Fibroblast of the conjunctiva (primary cell): Measurements from ENCODE around the gene ZNF655.
"Not testable (repeated sequence)": the region's sequence is repeated elsewhere in the genome, so short reads cannot be mapped to it uniquely, and the experiment has no call there.

Experiments used
- DNase-seq: peaks from one replicate; pipeline ENCODE4 v3.0.0-alpha.2; 2010; ENCODE audit warnings: low read depth

Gene ZNF655

GRCh38 chr7:99558306-99559174, at the start of gene ZNF655:
Gene ZNF655, plus strand, starts transcription at chr7:99558642. Its CDS starts 1,918 bp downstream, at chr7:99560560.
- peak; percentile 67 for DNase-seq

GRCh38 chr7:99514050-99514449, 44.4 kb upstream of the ZNF655 start:
- no peak for DNase-seq

GRCh38 chr7:99521399-99521798, 37.0 kb upstream of the ZNF655 start:
- no peak for DNase-seq

- no peak for DNase-seq
Measured at GRCh38 chr7:99525713-99526440, 32.6 kb upstream of the ZNF655 start.

- DNase-seq = no peak
Measured at GRCh38 chr7:99531354-99531765, 27.1 kb upstream of the ZNF655 start.

- DNase-seq = no peak
Measured at GRCh38 chr7:99535667-99536066, 22.8 kb upstream of the ZNF655 start.

GRCh38 chr7:99539213-99539811, 19.1 kb upstream of the ZNF655 start:
- DNase-seq = no peak

GRCh38 chr7:99540542-99540941, 17.9 kb upstream of the ZNF655 start:
- no peak for DNase-seq

GRCh38 chr7:99541212-99541611, 17.2 kb upstream of the ZNF655 start:
- no peak for DNase-seq

GRCh38 chr7:99543081-99543671, 15.3 kb upstream of the ZNF655 start:
- no peak for DNase-seq

GRCh38 chr7:99543916-99544315, 14.5 kb upstream of the ZNF655 start:
- DNase-seq = no peak

GRCh38 chr7:99545308-99545707, 13.1 kb upstream of the ZNF655 start:
- not testable (repeated sequence) for DNase-seq

- DNase-seq = not testable (repeated sequence)
Measured at GRCh38 chr7:99549545-99549944, 8.9 kb upstream of the ZNF655 start.

GRCh38 chr7:99551334-99551733, 7.1 kb upstream of the ZNF655 start:
- DNase-seq = no peak

GRCh38 chr7:99551767-99552463, 6.5 kb upstream of the ZNF655 start, which contains the start of gene FAM200A:
Gene FAM200A, minus strand, starts transcription at chr7:99552114. Its CDS starts 3,707 bp downstream, at chr7:99548407.
- peak; percentile 61 for DNase-seq

- no peak for DNase-seq
Measured at GRCh38 chr7:99553039-99553438, 5.4 kb upstream of the ZNF655 start.

GRCh38 chr7:99554939-99555338, 3.5 kb upstream of the ZNF655 start:
- no peak for DNase-seq

- DNase-seq = no peak
Measured at GRCh38 chr7:99557196-99557607, 1.2 kb upstream of the ZNF655 start.

GRCh38 chr7:99557940-99558305, 519 bp upstream of the ZNF655 start:
- DNase-seq = no peak

GRCh38 chr7:99559175-99559915, 903 bp downstream of the ZNF655 start:
- no peak for DNase-seq
